HEK293 (cell line): Measurements from ENCODE around the gene EHMT1.
A peak's percentile ranks its signal among the peaks of the same experiment; 100 is the strongest.

Experiments used
- CTCF ChIP-seq: fragments of 450-650 bp; formaldehyde crosslinking; IDR thresholded peaks from 2 replicates; pipeline ENCODE4 v1.5.1; 2016; ENCODE audit warnings: missing biosample characterization, missing genetic modification characterization
- GLIS2 ChIP-seq: fragments of 450-650 bp; formaldehyde crosslinking; IDR thresholded peaks from 2 replicates; pipeline ENCODE4 v1.5.1; 2016; ENCODE audit warnings: missing biosample characterization, missing genetic modification characterization
- HOXA7 ChIP-seq: sonication (generic); formaldehyde crosslinking; IDR thresholded peaks from 2 replicates; pipeline ENCODE4 v1.8.1; 2022; ENCODE audit warnings: missing genetic modification reagents, borderline replicate concordance
- SCRT2 ChIP-seq: fragments of 450-650 bp; formaldehyde crosslinking; IDR thresholded peaks from 2 replicates; pipeline ENCODE4 v1.5.1; 2016; ENCODE audit warnings: missing biosample characterization, missing genetic modification characterization
- ZBTB49 ChIP-seq: fragments of 450-650 bp; formaldehyde crosslinking; IDR thresholded peaks from 2 replicates; pipeline ENCODE4 v1.5.1; 2016; ENCODE audit warnings: missing biosample characterization, missing genetic modification characterization, low read depth
- ZBTB6 ChIP-seq: fragments of 450-650 bp; formaldehyde crosslinking; IDR thresholded peaks from 2 replicates; pipeline ENCODE4 v1.5.1; 2017; ENCODE audit warnings: missing biosample characterization, missing genetic modification characterization
- ZNF18 ChIP-seq: fragments of 450-650 bp; formaldehyde crosslinking; IDR thresholded peaks from 2 replicates; pipeline ENCODE4 v1.5.1; 2016; ENCODE audit warnings: missing biosample characterization, missing genetic modification characterization
- ZNF514 ChIP-seq: fragments of 450-650 bp; formaldehyde crosslinking; IDR thresholded peaks from 2 replicates; pipeline ENCODE4 v1.5.1; 2016; ENCODE audit warnings: missing biosample characterization, missing genetic modification characterization
- ZNF707 ChIP-seq: fragments of 450-650 bp; formaldehyde crosslinking; IDR thresholded peaks from 2 replicates; pipeline ENCODE4 v1.5.1; 2016; ENCODE audit warnings: missing biosample characterization, missing genetic modification characterization
- ZSCAN30 ChIP-seq: fragments of 450-650 bp; IDR thresholded peaks from 2 replicates; pipeline ENCODE4 v1.5.1; 2018; ENCODE audit warnings: missing biosample characterization, mild to moderate bottlenecking, missing genetic modification characterization, moderate library complexity

GRCh38 chr9:137580209-137580953 lies 38.4 kb upstream of the EHMT1 start:
- TF ChIP-seq ZNF707 (no peak), GLIS2 (tag by site-specific recombination) (no peak), ZBTB6 (no peak), CTCF (0 out of 2 replicates have a peak, but pooled peaks have one; percentile 24), ZSCAN30 (tag by site-specific recombination) (no peak), ZNF514 (tag by site-specific recombination) (no peak), ZBTB49 (tag by site-specific recombination) (no peak), ZNF18 (no peak), HOXA7 (CRISPR knock-in tag) (no peak), SCRT2 (no peak)
